NOMO-1 (cell line): ENCODE results near the gene OR2J2.
"Not testable (repeated sequence)": the region's sequence is repeated elsewhere in the genome, so short reads cannot be mapped to it uniquely, and the experiment has no call there.

Experiments used
- DNase-seq, 2 experiments: peaks; one replicate each; lab custom pipeline; 2025; ENCODE audit not compliant: unreplicated experiment in 2 of 2; lab: John Stamatoyannopoulos, UW

OR2J2 gene

DNA sequence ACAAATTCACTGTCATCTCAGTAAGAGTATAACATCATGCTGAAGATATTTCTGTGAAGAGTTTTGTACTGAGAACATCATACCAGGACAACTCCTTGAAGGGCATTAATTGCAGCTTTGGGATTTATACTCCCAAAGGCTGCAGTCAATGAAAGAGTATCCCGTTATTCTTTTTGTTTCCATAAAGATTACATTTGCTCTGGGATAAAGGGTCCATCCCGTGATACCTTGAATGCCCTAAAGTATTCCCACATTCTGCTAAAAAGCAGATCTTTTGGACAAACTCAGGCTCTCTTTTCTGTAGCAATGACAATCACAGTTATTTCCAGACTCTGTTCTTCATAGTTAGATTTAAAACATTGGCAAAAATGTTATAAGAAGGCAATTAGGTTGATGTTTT is at the start of gene OR2J2:
TSS of gene OR2J2 (plus strand) at position 301 of the 400 bp plus-strand sequence. CDS start 2,729 bp downstream, outside the sequence.
- DNase-seq = not testable (repeated sequence)

GRCh38 chr6:29129326-29130012 is 41.2 kb upstream of the OR2J2 start:
- no peak for DNase-seq

GRCh38 chr6:29130644-29131043 is 40.1 kb upstream of the OR2J2 start:
- no peak for DNase-seq

GRCh38 chr6:29131691-29132090 is 39.0 kb upstream of the OR2J2 start:
- no peak for DNase-seq

GRCh38 chr6:29137724-29138123 is 33.0 kb upstream of the OR2J2 start:
- no peak for DNase-seq

DNA sequence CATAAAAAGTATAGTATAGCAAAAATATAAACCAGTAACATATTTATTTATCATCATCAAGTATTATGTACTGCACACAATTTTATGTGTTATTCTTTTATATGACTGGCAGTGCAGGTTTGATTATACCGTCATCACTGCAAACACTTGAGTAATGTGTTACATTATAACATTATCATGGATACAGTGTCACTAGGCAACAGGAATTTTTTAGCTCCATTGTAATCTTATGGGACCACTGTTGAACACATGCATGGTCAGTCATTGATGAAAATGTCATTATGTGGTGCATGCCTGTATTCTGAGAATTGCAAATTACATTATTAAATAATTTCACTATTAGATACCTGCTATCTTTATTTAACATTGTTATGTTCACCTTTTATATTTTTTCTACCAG is 29.1 kb upstream of the OR2J2 start:
- DNase-seq = no peak

DNA sequence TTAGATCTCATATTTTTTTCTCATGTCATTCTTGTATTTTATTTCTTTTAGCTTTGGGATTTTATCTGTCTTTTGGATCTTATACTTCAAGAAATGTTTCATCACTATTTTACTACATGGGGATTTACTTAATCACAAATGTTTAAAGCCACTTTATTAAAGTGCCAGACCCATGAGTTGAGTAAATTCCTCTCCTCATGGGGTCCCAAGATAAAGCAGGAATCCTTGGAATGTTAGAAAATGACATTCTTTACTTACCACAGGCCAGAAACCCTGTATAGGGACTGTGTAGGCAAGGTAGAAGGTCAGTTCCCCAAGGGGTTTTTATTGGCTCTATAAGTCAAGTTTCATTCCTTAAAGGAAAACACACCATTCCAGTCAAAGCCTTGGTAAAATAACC is 28.4 kb upstream of the OR2J2 start:
- no peak for DNase-seq

DNA sequence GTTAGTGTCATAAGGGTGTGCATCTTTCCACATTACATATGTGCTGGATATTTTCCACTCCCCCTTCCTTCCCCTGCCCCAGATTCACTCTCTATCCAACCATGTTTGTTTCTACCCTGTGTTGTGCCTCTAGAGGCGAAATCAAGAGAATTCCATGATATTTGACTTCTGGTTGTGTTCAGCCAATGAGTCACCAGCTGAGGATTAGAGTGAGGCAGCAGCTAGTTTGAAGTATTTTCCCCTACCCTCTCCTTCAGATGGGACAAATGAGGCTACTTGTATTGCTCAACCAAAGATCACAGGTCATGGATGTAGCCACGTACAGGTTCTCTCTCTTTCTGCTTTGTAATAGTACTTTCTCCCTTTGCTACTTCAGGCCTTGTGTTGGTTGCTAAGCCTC is 24.5 kb upstream of the OR2J2 start:
- DNase-seq = no peak

GRCh38 chr6:29147074-29147473 is 23.6 kb upstream of the OR2J2 start:
- no peak for DNase-seq

- DNase-seq = not testable (repeated sequence)
Measured at GRCh38 chr6:29149444-29149843, 21.3 kb upstream of the OR2J2 start.

- no peak for DNase-seq
Measured at GRCh38 chr6:29153083-29153482, 17.6 kb upstream of the OR2J2 start.

- DNase-seq = not testable (repeated sequence)
Measured at GRCh38 chr6:29155182-29155581, 15.5 kb upstream of the OR2J2 start.

- not testable (repeated sequence) for DNase-seq
Measured at GRCh38 chr6:29159922-29160321, 10.8 kb upstream of the OR2J2 start.

- not testable (repeated sequence) for DNase-seq
Measured at GRCh38 chr6:29165571-29165970, 5.1 kb upstream of the OR2J2 start.

DNA sequence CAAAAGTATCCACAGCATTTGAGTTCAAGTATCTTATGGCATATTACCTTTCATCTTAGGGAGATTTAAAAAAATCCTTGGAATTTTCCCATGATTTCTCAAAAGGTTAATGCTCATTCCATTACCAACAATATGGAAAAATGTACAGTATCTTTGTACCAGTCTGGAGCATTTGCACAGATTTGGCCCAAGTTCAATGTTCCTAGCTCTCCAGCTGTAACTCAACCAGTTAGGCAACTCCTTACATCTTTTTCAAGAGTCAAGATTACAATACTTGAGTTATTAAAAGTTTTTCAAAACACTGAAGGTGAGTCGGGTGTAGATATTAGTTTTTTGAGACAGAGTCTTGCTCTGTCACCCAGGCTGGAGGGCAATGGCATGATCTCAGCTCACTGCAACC is 1.0 kb downstream of the OR2J2 start:
- no peak for DNase-seq

- DNase-seq = no peak
Measured at GRCh38 chr6:29183594-29183993, 12.9 kb downstream of the OR2J2 start.

GRCh38 chr6:29188659-29189058 is 18.0 kb downstream of the OR2J2 start:
- not testable (repeated sequence) for DNase-seq

- no peak for DNase-seq
Measured at GRCh38 chr6:29200767-29201662, 30.3 kb downstream of the OR2J2 start.

DNA sequence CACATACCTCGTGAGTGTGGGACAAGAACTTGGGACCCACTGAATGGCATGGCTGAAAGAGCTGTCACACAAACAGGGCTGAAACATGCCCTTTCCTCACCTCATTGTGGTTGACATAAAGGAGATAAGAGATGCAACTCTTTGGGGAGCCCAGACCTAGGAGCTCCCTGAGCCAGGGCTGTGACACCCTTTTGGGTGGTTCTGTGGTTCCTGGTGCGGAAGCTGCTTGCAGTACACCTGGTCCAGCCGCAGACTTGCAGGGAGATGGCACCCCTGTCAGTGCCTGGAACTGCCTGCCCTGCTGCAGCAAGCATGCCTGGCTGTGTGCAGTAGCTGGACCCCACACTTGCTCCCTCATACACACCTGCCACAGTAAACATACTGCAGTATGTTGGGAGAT is 31.3 kb downstream of the OR2J2 start:
- no peak for DNase-seq

DNA sequence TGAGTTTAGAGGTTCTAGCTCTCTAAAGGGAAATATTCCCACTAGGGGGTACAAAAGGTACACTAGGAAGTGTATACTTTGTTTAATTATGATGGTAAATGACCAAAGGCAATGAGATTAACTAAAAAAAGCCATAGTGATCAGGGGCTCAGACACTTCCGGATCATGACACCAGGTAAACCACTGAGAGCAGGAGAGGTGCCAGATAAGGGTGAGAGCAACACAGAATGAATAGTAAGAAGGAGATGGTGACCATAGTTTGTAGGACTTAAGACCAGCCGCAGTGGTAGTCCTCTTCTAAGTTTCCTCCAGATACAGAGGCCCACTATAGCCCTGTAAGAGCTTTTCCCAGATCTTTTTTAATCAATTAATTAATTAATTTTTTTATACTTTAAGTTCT is 40.8 kb downstream of the OR2J2 start:
- no peak for DNase-seq

DNA sequence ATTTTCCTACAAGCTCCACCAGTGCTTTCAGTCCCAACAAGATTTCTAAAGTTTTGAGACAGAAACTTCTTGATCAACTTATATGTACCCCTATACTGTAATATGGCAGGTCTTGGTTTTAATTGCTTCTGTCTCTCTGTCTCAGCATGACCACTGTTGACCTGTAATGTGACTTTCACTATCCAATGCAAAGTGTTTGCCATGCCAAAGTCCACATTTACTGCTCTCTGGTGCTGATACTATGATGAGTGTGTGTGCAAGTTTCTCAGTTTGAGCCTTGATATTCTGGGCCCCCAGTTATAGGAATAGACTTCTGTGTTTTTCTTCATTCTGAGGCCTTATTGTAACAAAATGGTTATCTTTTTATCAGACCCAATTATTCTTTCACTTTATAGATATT is 45.8 kb downstream of the OR2J2 start:
- DNase-seq = no peak

DNA sequence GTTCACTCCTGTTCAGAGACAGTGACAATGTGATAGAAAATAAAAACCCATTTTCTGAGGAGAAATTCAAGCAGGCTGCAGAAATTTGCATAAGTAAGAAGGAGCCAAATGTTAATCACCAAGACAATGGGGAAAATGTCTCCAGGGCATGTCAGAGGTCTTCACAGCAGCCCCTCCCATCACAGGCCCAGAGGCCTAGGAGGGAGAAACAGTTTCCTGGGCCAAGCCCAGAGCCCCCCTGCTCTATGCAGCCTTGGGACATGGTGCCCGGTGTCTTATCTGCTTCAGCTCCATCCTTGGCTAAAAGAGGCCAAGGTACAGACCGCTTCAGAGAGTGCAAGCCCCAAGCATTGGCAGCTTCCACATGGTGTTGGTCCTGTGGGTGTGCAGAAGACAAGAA is 46.5 kb downstream of the OR2J2 start:
- DNase-seq = not testable (repeated sequence)
